H1 (cell line): ENCODE measurements around the gene TMEM255B. TPM values are rescaled to one million over a fixed set of nuclear protein-coding genes. Genes with fewer than 3 reads are reported as not detected.

ENCODE experiments used
- ATF2 ChIP-seq: IDR thresholded peaks from 2 replicates; pipeline ENCODE4 v1.6.1; 2012; ENCODE audit warnings: low read length, inconsistent platforms
- EZH2 ChIP-seq: fragments of 200-600 bp; sonication (generic); IDR thresholded peaks from 2 replicates; pipeline ENCODE4 v1.7.1; 2012; ENCODE audit warnings: low read depth, mild to moderate bottlenecking, moderate library complexity, low read length, inconsistent platforms; ENCODE audit not compliant: severe bottlenecking
- NANOG ChIP-seq: IDR thresholded peaks from 2 replicates; pipeline ENCODE4 v1.6.1; 2011; ENCODE audit warnings: low read length, low read depth, mild to moderate bottlenecking, inconsistent platforms; ENCODE audit not compliant: insufficient read depth, poor library complexity, severe bottlenecking
- PHF8 ChIP-seq: fragments of 200-600 bp; sonication (generic); conservative IDR thresholded peaks from 2 replicates; pipeline ENCODE4 v1.7.1; 2012; ENCODE audit warnings: low read depth, mild to moderate bottlenecking, inconsistent platforms, low read length, moderate library complexity
- SP1 ChIP-seq: IDR thresholded peaks from 2 replicates; pipeline ENCODE4 v1.6.1; 2011; ENCODE audit warnings: low read depth, low read length
- ZNF274 ChIP-seq: IDR thresholded peaks from 2 replicates; pipeline ENCODE4 v1.7.0; 2012; ENCODE audit warnings: low read length, borderline replicate concordance; ENCODE audit errors: extremely low read depth
- polyA plus RNA-seq, 7 experiments: library from polyadenylated mRNA; depleted of rRNA in 3 of 7; stranded (reverse) in 5 of 7; unstranded in 2 of 7; fragments of >200 nt in 5 of 7; fragments of 200-250 nt in 2 of 7; gene quantifications; 1 replicate in 5 of 7; 2 replicates in 1 of 7; 4 replicates in 1 of 7; pipeline versions ENCODE4 v1.2.1 to v1.2.3, GENCODE V29; 2011 to 2013; ENCODE audit warnings: missing spikeins in 2 of 7, mixed read lengths in 2 of 7
- total RNA-seq: library from RNA; stranded (reverse); fragmentation: NEBNext Ultra II Directional; extraction: Animal tissue kit (Norgen Biotek cat#: 25700); gene quantifications from 2 replicates; pipeline ENCODE4 v1.2.1, GENCODE V29; 2021

Gene TMEM255B
- total and polyA plus RNA-seq, 2 of the 8 experiments (the other 6 are each of a cell fraction or from before 2014, with no cell fraction given) = 3.4 to 4.4 TPM

DNA sequence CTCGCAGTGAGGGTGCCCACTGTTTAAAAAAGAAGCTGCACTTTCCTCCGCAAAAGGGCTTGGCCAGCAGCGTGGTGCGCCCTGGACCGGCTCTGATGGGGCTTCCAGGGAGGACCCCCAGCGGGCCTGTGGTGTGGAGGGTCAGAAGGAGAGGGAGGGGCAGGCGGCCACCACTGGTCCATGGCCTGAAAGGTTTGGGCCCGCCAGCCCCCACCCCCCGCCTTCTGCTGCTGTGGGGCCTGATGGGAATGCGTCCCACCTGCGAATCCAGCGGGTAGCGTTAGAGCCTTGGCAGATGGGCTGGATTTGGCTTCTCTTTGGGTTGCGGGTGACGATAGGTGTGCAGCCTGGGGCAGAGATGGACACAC, 34.7 kb downstream of the TMEM255B start (continued):
- no peak for TF ChIP-seq NANOG
- TF ChIP-seq PHF8 = no peak
- TF ChIP-seq ZNF274 = no peak
- no peak for TF ChIP-seq SP1
- TF ChIP-seq ATF2 = no peak
- TF ChIP-seq EZH2 = no peak
